Measurements from ENCODE around the gene EVC2.

Gene EVC2

GRCh38 chr4:5753366-5753765, 45.0 kb upstream of the EVC2 start:
- no peak for TF ChIP-seq CTCF (conservative IDR thresholded peaks at IDR 0.05; ENCODE audit: low read length)
- TF ChIP-seq EZH2phosphoT487 (IDR thresholded peaks at IDR 0.05; ENCODE audit: borderline replicate concordance), result no peak
- Histone ChIP-seq H3K9ac (ENCODE audit: low read depth, low read length, poor library complexity, severe bottlenecking) (no peak overlapping the region), H3K79me2 (ENCODE audit: insufficient read depth, low read length) (no peaks in the 10 kb centered on the region), H3K4me2 (ENCODE audit: low read depth, low read length, poor library complexity, severe bottlenecking) (no peak overlapping the region), H3F3A (ENCODE audit: low read depth) (no peaks in the 10 kb centered on the region), H3K4me1 (ENCODE audit: insufficient read depth, low read length, poor library complexity, severe bottlenecking) (no peaks in the 10 kb centered on the region), H3K27me3 (ENCODE audit: insufficient read depth, low read length, poor library complexity, severe bottlenecking) (no peaks in the 10 kb centered on the region), H4K20me1 (ENCODE audit: insufficient read depth, low read length, poor library complexity, severe bottlenecking) (no peaks in the 10 kb centered on the region), H2AFZ (ENCODE audit: low read length) (no peak overlapping the region), H3K9me2 (replicated peaks; ENCODE audit: low read depth, low read length) (no peaks in the 10 kb centered on the region), H3K36me3 (ENCODE audit: insufficient read depth, low read length) (no peaks in the 10 kb centered on the region), H3K4me3 (ENCODE audit: low read length, poor library complexity, severe bottlenecking) (no peak overlapping the region), H3K9me3 (ENCODE audit: insufficient read depth, low read depth, low read length) (peaks cover 8% of the 10 kb centered on the region; the same call in 1 of the 2 replicates)

- TF ChIP-seq CTCF (conservative IDR thresholded peaks at IDR 0.05; ENCODE audit: low read length), result no peak
- TF ChIP-seq EZH2phosphoT487 (IDR thresholded peaks at IDR 0.05; ENCODE audit: borderline replicate concordance), result no peak
- H3K4me3 ChIP-seq (ENCODE audit: low read length, poor library complexity, severe bottlenecking), result no peak overlapping the region
- H3K4me2 ChIP-seq (ENCODE audit: low read depth, low read length, poor library complexity, severe bottlenecking), result no peak overlapping the region
- H3K9ac ChIP-seq (ENCODE audit: low read depth, low read length, poor library complexity, severe bottlenecking), result no peak overlapping the region
- no peaks in the 10 kb centered on the region for H3K4me1 ChIP-seq (ENCODE audit: insufficient read depth, low read length, poor library complexity, severe bottlenecking)
- H3K27me3 ChIP-seq (ENCODE audit: insufficient read depth, low read length, poor library complexity, severe bottlenecking), result no peaks in the 10 kb centered on the region
- H3F3A ChIP-seq (ENCODE audit: low read depth), result no peaks in the 10 kb centered on the region
- H3K36me3 ChIP-seq (ENCODE audit: insufficient read depth, low read length), result no peaks in the 10 kb centered on the region
- no peak overlapping the region for H2AFZ ChIP-seq (ENCODE audit: low read length)
- peaks cover 8% of the 10 kb centered on the region; the same call in 1 of the 2 replicates for H3K9me3 ChIP-seq (ENCODE audit: insufficient read depth, low read depth, low read length)
- H4K20me1 ChIP-seq (ENCODE audit: insufficient read depth, low read length, poor library complexity, severe bottlenecking), result no peaks in the 10 kb centered on the region
- no peaks in the 10 kb centered on the region for H3K9me2 ChIP-seq (replicated peaks; ENCODE audit: low read depth, low read length)
- H3K79me2 ChIP-seq (ENCODE audit: insufficient read depth, low read length), result no peaks in the 10 kb centered on the region
Measured at GRCh38 chr4:5752376-5753184, 44.2 kb upstream of the EVC2 start.

GRCh38 chr4:5751666-5752375, 43.5 kb upstream of the EVC2 start:
- no peaks in the 10 kb centered on the region for H3K27me3 ChIP-seq (ENCODE audit: insufficient read depth, low read length, poor library complexity, severe bottlenecking)

More at GRCh38 chr4:5751666-5752375, 43.5 kb upstream of the EVC2 start:
- no peak overlapping the region for H3K4me3 ChIP-seq (ENCODE audit: low read length, poor library complexity, severe bottlenecking)
- no peaks in the 10 kb centered on the region for H3K4me1 ChIP-seq (ENCODE audit: insufficient read depth, low read length, poor library complexity, severe bottlenecking)
- H3F3A ChIP-seq (ENCODE audit: low read depth), result no peaks in the 10 kb centered on the region
- H2AFZ ChIP-seq (ENCODE audit: low read length), result no peak overlapping the region
- H3K4me2 ChIP-seq (ENCODE audit: low read depth, low read length, poor library complexity, severe bottlenecking), result no peak overlapping the region
- H3K36me3 ChIP-seq (ENCODE audit: insufficient read depth, low read length), result no peaks in the 10 kb centered on the region
- H3K9me2 ChIP-seq (replicated peaks; ENCODE audit: low read depth, low read length), result no peaks in the 10 kb centered on the region
- TF ChIP-seq EZH2phosphoT487 (IDR thresholded peaks at IDR 0.05; ENCODE audit: borderline replicate concordance) (no peak), CTCF (conservative IDR thresholded peaks at IDR 0.05; ENCODE audit: low read length) (no peak)
- H3K9me3 ChIP-seq (ENCODE audit: insufficient read depth, low read depth, low read length), result peaks cover 8% of the 10 kb centered on the region; the same call in 1 of the 2 replicates
- no peaks in the 10 kb centered on the region for H4K20me1 ChIP-seq (ENCODE audit: insufficient read depth, low read length, poor library complexity, severe bottlenecking)
- no peaks in the 10 kb centered on the region for H3K79me2 ChIP-seq (ENCODE audit: insufficient read depth, low read length)
- no peak overlapping the region for H3K9ac ChIP-seq (ENCODE audit: low read depth, low read length, poor library complexity, severe bottlenecking)
